ENCODE results near the gene NDST1.

NDST1 gene

DNA sequence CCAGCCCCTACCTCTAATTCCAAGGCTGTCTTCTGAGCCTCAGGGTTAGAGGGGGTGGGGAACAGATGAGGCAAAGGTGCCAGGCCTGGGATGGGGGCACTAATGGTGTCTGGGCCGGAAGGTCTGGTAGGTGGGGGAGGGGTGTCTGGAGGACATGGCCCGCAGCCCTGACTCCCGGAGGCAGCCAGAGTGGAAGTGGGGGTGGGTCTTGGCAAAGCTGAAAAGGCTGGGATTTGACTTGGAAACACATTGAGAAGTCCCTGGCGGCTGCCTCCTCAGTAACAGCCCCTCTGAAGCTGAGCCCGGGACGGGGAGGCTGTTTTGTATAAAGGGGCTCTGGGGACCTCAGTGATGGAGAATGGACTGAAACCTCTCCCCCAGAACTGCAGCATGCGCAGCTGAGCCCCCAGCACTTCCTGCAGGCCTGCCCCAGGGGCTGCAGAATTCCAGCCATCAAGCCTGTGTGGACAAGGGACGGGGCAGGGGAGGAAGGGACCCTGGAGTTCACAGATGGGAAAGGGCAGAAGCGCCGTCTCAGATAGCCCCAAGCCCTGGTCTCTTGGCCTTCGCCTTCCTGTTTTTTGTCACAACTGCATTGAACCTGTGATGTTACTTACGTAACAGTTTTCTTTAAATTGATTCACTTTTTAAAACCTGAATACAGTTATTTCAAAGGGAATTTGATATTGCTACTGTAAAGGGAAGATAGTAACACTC lies 83.2 kb downstream of the NDST1 start:
- DNase-seq, result peak; percentile 88

DNA sequence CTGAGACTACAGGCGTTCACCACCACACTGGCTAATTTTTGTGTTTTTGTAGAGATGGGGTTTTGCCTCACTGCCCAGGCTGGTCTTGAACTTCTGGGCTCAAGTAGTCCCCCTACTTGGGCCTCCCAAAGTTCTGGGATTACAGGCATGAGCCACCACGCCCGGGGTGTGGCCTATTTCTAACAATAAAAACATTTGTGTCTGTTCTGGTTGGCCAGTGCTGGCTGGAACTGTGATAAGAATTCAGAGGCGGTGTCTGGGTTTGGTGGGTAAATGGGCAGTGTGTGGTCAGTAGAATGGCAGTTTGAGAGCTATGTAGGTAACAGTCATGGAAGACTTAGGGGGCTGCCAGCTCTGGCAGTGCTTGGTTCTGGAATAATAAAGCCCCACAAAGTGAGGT lies 85.7 kb downstream of the NDST1 start:
- DNase-seq, result no peak

DNA sequence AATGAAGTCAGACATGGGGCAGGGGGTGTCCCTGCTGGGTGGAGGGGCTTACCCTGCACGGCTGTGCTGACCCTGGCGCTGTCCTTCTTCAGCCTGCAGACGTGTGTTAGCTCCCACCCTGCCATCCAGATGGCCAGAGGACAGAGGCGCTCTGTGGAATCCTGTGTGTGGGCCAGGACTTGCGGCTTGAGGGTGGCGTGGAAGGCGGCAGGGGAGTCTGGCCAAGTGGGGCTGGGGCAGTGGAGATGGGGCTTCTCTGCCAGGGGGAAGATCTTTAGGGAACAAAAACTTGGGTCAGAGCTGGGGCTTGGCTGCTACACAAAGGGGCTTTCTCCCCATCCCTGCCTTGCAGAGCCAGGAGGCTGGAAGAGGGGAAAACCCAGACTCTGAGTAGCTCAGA lies 86.1 kb downstream of the NDST1 start:
- DNase-seq, result no peak

DNA sequence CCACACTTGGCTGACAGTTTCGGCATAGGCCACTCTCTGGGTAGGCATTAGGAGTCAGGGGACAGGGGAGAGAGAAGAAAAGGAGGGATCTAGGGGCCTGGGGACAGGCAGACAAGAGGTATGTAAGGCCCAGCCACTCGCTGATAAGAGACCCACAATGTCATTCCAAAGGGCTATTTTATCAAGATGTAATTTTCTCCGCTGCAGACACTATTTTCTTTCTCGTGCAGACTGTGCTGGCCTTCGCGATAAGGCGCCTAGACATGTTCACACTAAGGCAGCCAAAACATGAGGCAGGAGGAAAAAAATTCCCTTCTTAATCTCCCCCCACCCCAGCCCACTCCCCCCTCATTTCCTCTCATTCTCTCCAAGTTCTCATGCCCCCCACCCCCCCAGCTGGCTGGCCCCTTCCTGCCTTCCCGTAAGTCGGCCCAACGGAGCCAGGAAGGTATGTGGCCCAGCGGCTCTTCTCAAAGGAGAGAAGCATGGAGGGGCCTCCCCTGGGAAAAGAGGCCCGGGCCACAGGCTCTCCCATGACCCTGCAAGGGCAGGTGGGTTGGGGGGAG lies 87.6 kb downstream of the NDST1 start:
- DNase-seq, result no peak

DNA sequence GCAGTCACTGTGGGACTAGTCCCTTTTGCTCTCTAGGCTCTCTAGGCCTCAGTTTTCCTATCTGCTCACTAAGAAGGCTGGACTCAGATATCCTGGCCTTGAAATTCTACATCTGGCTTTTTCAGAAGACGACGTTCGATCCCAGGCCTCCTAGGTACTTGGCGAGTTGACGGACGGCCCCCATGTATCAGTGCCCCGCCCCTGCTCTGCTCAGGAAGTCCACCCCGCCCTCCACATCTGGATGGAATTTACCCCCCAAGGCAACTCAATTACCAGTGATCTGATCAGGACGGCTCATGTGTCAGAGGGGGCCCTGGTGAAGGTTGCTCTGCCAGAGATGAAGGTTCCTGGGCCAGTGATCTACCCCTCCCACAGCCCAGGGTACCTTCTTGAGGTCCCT lies 88.4 kb downstream of the NDST1 start:
- DNase-seq, result no peak

DNA sequence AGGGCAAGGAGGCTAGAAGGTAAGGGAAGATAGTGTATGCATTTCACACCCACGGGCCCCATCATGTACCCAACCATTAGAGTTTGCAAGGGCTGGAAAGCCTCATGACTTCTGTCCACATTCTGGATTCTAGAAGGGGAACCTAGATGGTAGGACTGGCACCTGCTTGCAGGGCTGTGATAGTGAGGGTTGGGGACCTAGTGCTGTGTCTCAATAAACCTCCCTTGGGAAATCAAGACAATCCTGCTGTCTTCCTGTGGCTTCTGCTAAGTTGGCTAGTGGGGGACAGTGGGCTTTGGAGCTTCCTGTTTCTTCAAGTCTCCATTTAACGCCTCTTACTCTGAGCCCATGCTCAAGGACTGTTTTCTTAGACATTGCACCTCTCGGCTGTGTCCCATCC lies 88.9 kb downstream of the NDST1 start:
- DNase-seq, result no peak

DNA sequence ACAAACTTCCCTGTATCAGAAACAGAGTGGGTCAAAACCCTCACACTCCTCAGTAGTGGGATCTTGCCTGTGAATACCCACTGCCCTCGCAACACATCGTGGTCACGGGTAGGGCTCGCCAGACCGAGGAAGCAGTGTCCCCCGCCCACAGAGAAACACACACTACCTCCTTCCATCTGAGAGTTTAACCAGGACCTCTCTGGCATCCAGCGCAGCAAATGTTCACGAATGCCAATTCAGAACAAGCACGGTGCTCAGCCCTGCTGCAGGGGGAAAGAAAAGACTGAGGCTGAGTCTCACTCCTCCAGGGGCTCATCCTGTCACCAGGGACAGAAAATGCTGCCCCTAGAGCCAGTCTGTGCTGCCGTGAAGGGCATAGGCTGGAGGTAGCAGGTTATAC lies 90.1 kb downstream of the NDST1 start:
- DNase-seq, result no peak

DNA sequence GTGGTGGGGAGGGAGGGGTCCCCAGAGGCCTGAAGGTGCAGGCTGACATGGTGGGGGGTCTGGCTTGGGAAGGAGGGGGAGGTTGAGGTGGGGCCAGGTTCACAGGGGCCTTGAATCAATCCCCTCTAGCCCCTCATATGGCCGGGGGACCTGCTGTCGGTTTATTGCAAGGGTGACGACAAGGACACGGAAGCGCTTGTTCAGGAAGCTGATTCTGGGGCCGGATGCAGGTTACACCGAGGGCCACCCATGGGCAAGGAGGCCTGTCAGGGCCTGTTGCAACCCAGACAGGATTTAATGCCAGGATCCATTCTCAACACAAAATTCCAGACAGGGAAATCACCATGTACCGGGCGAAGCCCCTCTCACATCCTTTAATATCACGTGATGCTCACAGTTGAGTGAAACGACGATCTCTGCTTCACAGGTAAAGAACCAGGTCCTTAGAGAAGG lies 90.9 kb downstream of the NDST1 start:
- DNase-seq, result no peak

DNA sequence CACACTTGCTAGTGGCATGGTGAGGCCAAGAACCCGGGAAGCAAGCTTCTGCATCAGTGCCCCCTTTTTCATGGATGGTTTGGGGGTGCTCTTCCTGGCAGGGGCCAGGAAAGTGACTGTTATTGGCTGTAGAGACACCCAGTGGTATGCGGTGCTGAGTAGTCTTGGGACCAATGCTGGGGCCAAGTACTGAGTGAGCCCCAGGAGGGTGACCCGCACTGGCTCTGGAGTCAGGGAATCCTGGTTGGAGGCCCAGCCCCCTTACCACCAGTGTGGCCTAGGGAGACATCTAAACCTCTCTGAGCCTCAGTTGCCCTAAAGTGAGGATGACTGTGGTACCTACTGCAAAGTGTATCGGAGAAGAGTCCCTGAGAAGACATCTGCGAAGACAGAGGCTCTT lies 91.3 kb downstream of the NDST1 start:
- no peak for DNase-seq

DNA sequence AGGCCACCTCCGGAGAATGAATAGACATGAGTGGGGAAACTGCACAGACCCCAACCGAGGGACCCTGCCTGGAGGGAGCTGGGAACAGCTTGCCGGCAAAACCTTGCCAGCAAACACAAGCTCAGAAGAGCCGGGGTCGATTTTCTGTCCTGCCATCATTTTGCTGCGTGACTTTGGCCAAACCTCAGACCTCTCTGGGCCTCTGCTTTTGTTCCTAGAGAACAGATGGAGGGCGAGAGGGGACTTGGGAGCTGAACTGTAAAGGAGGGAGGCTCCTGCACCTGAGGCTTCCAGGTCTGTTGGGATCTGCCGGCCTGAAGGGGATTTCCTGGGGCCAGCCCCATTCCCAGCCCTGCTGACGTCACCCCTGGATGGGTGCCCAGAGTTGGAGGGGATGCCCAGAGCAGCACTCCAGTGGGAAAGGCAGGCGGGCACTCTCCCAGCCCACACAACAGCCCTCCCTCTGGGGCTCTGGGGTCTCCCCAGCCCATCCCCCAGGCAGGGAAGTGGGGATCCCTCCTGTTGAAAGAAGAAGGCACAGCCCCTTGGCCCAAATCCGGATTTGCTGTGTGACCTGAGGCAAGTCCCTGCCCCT lies 92.1 kb downstream of the NDST1 start:
- peak; percentile 89 for DNase-seq

DNA sequence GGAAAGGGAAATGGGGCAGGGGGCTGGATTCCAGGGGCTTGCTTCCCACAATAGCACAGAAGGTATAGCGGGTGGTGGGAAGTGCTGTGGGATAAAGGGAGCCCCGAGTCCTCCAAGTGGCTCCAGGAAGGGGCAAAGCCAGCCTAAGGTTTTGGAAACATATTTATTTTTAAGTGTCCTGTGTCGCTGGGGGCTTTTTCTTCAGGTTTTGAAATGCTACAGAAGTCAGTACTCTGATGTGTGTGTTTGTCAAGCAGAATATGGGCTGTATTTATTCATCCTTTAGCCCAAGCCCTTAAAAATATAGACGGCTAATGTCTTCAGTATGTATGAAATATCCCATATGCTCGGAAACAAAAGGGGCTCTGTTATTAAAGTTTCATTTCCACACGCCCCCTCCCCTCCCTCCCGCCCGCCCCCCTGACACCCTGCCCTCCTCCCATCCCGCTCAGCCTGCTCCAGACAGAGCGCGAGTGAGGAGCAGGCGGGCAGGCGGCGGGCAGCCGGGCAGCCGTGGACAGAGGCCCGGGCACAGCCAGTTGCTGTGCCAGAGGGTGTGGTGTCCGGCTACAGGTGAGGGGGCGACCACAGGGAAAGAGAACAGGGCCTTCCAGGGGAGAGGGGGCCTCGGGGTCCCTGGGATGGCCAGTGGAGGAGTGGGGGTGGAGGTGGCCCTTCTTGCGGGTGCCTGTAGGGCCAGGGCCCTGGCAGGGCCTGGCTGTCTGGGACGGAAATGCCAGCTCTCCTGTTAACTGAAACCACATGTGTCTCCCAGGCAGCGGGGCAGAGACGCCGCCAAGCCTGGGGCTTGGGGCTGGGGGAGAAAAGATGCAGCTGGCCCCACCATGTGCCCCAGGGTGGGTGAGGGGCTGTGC lies 92.9 kb downstream of the NDST1 start:
- DNase-seq, result no peak

DNA sequence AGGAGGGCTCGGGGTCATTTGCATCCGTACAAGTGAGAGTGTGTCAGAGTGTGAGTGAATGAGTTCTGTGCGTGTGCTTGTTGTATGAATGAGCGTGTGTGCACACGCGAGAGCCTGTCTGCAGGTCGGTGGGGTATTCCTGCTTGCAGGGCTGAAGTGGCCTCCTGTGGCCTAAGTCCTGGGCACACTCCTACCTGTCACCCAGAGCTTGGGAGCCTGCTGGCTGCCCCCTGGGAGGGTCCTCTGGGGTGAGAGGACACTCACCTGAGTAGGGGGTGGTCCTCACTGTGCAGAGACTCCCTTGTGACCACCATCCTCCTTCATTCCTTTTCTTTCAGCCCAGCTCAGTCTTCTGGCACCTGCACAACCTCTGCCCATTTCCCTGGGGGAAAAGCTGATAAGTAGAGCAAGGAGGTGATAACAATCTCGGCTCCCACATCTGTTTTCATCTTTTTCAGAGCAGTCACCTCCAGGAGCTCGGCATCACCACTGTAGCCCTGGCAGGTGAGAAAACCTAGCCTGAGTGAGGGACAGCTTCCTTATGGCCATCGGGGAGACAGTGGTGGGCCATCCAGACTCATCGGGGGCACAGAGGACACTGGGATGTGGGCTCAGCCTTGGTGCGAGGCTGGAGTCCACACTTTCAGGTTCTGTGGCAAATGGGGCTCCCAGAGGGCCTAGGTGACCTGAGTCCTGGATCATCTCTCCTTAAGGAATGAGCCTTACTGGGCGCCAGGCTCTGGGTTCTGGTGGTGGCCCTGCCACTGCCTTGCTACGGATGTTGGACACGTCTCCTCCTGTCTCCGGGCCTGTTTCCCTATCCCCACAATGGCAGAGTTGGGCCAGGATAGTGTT lies 93.8 kb downstream of the NDST1 start:
- no peak for DNase-seq

DNA sequence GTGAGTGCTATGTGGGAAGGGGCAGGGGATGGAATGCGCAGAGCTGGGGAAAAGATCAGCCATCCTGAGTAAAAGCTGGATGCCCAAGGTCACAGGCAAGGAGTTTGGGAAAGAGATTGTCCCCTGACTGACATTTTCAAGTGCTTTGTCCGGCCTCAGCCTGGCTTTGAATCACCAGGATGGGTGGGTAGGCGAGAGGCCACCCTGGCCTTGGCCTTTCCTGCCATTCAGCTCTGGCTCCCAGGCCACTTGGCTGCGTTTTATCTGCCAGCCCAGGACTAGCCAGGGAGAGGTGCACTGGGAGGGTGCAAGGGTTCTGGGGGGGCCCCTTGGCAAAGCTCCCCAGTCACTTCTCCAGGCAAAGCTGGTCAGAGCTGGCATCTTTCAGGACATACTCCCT lies 95.1 kb downstream of the NDST1 start:
- no peak for DNase-seq

DNA sequence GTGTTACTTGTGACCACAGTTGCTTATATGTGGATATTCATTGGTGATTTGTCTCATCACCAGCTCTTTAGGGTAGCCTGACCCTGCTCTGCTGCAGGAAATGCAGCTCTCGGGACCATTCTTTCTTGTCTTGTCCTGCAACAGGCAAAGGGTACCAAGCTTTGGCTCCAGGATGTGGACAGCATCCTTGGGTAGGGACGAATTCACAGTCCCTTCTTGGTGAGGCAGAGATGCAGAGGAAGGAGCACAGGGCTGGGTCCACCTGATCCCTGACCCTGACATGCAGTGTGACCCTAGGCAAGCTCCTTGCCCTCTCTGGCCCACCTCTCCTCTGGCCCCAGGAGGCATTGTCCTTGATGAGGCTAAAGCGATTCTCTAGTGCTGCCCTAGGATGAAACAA lies 95.6 kb downstream of the NDST1 start:
- no peak for DNase-seq

DNA sequence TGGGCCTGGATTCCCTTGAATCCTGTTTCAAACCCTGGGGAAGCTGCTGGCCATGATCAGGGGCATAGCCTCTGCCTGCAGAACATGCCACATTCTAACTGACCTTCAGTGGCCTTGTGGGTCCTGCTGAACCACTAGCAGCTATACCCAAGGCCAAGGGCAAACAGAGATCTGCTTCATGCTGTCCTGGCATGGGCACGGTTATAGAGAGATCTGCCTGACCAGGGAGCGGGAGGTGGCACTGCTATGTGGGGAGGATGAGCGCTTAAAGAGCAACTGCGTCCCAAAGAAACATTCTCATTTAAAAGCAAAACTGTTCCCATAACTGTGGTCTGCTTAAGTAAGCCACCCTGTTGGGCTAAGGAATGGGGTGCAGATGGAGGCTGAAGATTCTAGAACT lies 96.1 kb downstream of the NDST1 start:
- DNase-seq, result no peak

DNA sequence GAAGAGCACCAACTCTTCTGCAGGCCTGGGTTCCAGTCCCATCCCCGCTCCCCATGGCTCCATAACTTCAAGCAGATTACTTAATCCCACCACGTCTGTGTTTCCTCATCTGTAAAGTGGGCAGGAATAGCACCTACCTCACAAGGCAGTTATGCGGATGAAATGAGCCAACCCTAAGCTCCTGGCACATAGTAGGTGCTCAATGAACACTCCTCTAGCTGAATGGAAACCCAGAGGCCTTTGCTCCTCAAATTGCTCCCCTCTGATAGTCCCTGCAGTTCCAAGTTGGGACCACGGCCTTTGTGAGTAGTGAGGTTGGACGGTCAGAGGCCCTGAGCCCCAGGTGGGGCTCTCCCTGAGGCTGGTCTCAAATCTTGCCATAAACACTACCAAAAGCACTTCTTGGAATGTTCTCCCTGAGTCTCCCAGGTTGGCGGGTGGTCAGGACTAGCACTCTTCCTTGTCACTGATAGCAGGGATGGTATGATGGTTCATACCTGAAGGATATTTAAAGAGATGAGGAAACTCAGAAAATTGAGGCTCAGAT lies 97.0 kb downstream of the NDST1 start:
- no peak for DNase-seq

DNA sequence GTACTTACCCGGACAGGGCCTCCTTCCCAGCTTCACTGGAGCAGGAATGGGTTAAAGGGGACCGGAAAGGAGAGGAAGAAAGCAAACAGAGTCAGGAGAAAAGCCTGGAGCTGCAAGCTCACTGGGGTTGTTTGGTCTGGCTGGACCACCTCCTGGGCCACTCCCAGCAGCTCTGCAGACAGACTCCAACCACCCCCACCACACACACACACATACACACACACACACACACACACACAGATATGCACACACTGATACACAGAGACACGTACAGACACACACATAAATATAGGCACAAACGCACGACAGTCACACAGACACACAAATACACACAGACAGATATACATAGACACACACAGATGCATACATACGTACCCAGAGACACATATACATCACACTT lies 97.6 kb downstream of the NDST1 start:
- no peak for DNase-seq

DNA sequence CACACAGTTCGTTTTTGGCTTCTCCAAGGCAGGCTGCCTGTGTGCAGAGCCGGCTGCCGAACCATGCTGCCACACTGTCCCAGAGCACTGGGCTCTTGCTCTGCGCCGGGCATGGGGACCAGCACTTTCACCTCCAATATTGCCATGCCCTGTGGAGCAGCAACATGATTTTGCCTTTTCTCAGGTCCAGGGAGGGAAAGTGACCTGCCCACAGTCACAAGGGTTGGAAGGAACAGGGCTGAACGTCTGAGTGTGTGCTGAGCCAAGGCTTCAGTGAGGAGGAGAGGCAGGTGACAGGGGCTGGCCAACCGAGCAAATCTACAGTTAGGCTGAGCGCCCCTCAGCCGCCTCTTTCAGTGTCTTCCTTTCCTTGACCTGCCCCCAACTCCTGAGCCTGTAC lies 98.5 kb downstream of the NDST1 start:
- no peak for DNase-seq

DNA sequence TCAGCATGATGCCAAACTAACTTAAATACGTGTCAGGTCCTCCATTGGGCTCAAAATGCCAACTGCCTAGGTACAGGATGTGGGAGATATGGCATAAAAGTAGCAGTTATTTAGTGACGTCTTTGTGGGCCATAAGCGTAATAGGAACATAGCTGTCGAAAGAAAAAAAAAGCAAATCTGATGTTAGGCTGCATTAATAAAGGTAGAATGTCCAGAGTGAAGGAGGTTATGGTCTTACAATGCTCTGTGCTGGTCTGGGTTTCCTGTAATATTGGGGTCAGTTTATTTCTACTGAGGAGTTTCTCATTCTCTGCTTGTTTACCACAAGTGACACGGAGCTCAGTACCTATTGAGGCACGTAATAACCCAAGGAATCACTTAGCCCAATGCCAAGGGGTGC lies 99.2 kb downstream of the NDST1 start:
- DNase-seq, result no peak

All from right forelimb (tissue), 1 donor.